ENCODE results near the gene FKBP8. TPM values are rescaled to one million over a fixed set of nuclear protein-coding genes. Genes with fewer than 3 reads are reported as not detected.
A peak's percentile ranks its signal among the peaks of the same experiment; 100 is the strongest.

FKBP8 gene
- total and polyA plus RNA-seq, 4 donors = 59.1 to 225 (median 101) TPM

DNA sequence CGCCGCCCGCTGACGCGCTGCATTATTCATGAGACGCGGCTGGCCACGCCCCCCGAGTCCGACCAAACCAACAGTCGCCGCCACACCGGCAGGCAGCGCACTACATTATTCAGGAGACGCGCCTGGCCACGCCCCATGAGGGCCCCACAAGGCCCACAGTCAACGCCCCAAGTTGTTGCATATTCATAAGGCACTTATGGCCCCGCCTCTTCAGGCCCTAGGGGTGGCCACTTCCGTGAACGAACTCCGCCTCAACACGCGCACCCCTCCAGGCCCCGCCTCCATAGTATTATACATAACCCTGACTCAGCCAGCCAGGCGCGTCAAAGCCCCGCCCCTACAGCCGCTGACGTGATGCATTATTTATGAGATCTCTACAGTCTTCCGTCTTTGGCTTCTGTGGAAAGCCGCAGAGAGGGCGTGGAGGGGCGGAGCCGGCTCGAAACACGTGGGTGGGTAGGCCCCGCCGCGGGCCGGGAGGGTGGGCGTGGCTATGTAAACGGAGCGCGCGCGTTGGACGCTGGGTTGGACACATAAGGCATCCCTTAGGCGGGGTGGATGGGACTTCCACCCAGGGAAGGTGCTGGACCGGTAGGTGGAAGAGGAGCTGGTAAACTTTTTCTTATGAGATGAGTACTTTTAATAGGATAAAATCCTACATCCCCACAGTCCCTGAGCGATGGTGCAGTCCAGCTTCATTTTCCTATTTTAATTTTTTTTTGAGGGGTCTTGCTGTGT, 21.1 kb downstream of the FKBP8 start (continued):
- TF ChIP-seq, protein P1, sequence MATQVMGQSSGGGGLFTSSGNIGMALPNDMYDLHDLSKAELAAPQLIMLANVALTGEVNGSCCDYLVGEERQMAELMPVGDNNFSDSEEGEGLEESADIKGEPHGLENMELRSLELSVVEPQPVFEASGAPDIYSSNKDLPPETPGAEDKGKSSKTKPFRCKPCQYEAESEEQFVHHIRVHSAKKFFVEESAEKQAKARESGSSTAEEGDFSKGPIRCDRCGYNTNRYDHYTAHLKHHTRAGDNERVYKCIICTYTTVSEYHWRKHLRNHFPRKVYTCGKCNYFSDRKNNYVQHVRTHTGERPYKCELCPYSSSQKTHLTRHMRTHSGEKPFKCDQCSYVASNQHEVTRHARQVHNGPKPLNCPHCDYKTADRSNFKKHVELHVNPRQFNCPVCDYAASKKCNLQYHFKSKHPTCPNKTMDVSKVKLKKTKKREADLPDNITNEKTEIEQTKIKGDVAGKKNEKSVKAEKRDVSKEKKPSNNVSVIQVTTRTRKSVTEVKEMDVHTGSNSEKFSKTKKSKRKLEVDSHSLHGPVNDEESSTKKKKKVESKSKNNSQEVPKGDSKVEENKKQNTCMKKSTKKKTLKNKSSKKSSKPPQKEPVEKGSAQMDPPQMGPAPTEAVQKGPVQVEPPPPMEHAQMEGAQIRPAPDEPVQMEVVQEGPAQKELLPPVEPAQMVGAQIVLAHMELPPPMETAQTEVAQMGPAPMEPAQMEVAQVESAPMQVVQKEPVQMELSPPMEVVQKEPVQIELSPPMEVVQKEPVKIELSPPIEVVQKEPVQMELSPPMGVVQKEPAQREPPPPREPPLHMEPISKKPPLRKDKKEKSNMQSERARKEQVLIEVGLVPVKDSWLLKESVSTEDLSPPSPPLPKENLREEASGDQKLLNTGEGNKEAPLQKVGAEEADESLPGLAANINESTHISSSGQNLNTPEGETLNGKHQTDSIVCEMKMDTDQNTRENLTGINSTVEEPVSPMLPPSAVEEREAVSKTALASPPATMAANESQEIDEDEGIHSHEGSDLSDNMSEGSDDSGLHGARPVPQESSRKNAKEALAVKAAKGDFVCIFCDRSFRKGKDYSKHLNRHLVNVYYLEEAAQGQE (IDR thresholded peaks at IDR 0.05) = peak; percentile 86
- TF ChIP-seq FOXA1 (IDR thresholded peaks at IDR 0.05) = peak; percentile 83
- peak in 1 of 2 donors; percentile 45 for TF ChIP-seq HNF4A (conservative IDR thresholded peaks at IDR 0.05)
- TF ChIP-seq NR2F2 (IDR thresholded peaks at IDR 0.05) = peak; percentile 38
- TF ChIP-seq FOXA2 (IDR thresholded peaks at IDR 0.05) = peak; percentile 83

DNA sequence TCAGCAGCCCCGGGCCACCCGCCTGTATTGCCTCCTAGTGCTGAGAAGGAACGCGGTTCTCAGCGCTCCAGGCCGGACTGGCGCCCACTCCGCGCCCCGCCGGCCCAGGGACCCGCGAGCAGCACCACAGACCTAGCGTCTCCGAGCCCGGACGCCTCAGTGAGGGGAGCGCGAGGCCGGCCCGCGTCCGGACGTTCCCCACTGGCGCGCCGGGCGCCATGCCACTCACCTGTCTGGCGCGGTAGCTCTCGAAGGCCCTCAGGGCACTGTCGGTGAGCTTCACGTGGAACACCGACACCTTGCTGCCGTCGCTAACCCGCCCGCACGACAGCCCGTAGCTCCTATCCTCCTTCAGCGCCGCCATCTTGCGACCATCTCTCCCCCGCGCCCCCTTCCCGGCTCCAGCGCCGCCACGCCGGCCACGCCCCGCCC, 21.7 kb downstream of the FKBP8 start, which contains the start of gene ELL:
TSS of gene ELL (minus strand) at position 379 of the 432 bp plus-strand sequence. CDS start at position 364, 15 bp downstream.
- Histone ChIP-seq H3K27me3 (ENCODE audit: control insufficient read depth in 4 of 4, insufficient read depth in 4 of 4, low read length in 3 of 4) (no peaks in the 10 kb centered on the region), H3K36me3 (ENCODE audit: control insufficient read depth in 4 of 4, insufficient read depth in 3 of 4, low read depth in 1 of 4, low read length in 3 of 4) (no peaks in the 10 kb centered on the region), H3K4me1 (ENCODE audit: control insufficient read depth in 4 of 4, insufficient read depth in 4 of 4, low read length in 3 of 4) (peaks cover 3 to 20% (median 8%) of the 10 kb centered on the region in 4 donors), H3K27ac (ENCODE audit: low read depth in 1 of 2, low read length in 2 of 2) (peak within 1 kb of the TSS; percentile 99 to 100), H3K9me3 (ENCODE audit: control insufficient read depth in 4 of 4, low read length in 3 of 4) (no peaks in the 10 kb centered on the region), H3K4me3 (ENCODE audit: low read depth in 1 of 3, low read length in 3 of 3) (peak within 1 kb of the TSS; percentile 93 to 96 (median 95)), H3K9ac (ENCODE audit: low read depth in 1 of 2, low read length in 2 of 2) (peak within 1 kb of the TSS; percentile 89 to 100)
- under 1% methylated on average over 52 of the region's 52 CpGs for WGBS
- peak; percentile 93 for TF ChIP-seq YY1 (IDR thresholded peaks at IDR 0.05)
- TF ChIP-seq, protein P1 (IDR thresholded peaks at IDR 0.05) = no peak
- no peak for DNase-seq (ENCODE audit: low spot score)

DNA sequence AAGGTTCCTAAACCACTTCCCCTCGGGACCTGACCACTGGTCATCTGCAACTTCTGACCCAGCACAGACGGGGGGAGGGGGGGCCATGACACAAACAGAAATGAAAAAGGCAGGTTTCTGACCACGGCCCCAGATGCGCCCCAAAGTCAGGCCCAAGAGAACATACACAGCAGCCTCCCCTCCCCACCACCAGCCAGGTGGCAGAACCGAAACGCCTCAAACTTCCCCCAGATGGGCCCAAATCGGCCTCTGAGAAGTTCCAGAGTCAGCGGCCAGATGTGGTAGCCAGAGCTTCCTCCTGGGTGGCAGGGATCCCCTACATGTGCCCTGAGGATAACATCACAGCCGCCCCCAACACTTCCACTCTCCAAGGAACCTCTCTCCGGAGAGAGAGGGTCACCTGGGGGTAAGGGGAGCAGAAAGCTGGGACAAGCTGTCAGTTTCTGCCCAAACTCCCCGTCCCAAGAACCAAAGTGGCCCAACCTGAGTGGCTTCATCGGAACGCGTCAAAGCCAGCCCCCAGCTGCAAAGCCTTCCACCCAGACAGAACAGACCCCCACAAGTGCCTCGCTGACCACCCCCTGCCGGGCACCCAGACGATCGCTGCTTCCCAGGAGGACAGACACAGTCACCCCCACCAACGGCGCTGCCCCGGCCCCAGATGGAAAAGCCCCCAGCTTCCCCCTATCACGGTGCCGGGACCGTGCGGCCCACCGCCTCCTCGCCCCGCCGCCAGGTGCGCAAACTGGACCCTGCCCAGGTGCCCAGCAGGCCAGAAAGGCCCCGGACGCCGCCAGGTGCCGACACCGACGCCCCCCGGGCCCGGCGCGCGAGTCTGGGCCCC, 22.3 kb downstream of the FKBP8 start:
- Histone ChIP-seq H3K36me3 (ENCODE audit: control insufficient read depth in 4 of 4, insufficient read depth in 3 of 4, low read depth in 1 of 4, low read length in 3 of 4) (no peaks in the 10 kb centered on the region), H3K27me3 (ENCODE audit: control insufficient read depth in 4 of 4, insufficient read depth in 4 of 4, low read length in 3 of 4) (no peaks in the 10 kb centered on the region), H3K9me3 (ENCODE audit: control insufficient read depth in 4 of 4, low read length in 3 of 4) (no peaks in the 10 kb centered on the region), H3K4me3 (ENCODE audit: low read depth in 1 of 3, low read length in 3 of 3) (peak overlapping the region; percentile 93 to 96 (median 95)), H3K4me1 (ENCODE audit: control insufficient read depth in 4 of 4, insufficient read depth in 4 of 4, low read length in 3 of 4) (peaks cover 4 to 26% (median 14%) of the 10 kb centered on the region in 4 donors), H3K9ac (ENCODE audit: low read depth in 1 of 2, low read length in 2 of 2) (peak overlapping the region; percentile 89 to 100), H3K27ac (ENCODE audit: low read depth in 1 of 2, low read length in 2 of 2) (peak overlapping the region; percentile 99 to 100)
- WGBS = under 1% methylated on average over 41 of the region's 41 CpGs
- DNase-seq (ENCODE audit: low spot score) = no peak
- TF ChIP-seq TAF1 (conservative IDR thresholded peaks at IDR 0.05) = no peak
- no peak for TF ChIP-seq EGR1 (IDR thresholded peaks at IDR 0.05; ENCODE audit: low read depth in 2 of 2)
- TF ChIP-seq, protein P2, sequence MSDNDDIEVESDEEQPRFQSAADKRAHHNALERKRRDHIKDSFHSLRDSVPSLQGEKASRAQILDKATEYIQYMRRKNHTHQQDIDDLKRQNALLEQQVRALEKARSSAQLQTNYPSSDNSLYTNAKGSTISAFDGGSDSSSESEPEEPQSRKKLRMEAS (IDR thresholded peaks at IDR 0.05) = no peak
- no peak for TF ChIP-seq FOXA1 (IDR thresholded peaks at IDR 0.05)
- no peak for TF ChIP-seq RXRA (IDR thresholded peaks at IDR 0.05)
- no peak for TF ChIP-seq JUND (IDR thresholded peaks at IDR 0.05)
- TF ChIP-seq, protein P3, sequence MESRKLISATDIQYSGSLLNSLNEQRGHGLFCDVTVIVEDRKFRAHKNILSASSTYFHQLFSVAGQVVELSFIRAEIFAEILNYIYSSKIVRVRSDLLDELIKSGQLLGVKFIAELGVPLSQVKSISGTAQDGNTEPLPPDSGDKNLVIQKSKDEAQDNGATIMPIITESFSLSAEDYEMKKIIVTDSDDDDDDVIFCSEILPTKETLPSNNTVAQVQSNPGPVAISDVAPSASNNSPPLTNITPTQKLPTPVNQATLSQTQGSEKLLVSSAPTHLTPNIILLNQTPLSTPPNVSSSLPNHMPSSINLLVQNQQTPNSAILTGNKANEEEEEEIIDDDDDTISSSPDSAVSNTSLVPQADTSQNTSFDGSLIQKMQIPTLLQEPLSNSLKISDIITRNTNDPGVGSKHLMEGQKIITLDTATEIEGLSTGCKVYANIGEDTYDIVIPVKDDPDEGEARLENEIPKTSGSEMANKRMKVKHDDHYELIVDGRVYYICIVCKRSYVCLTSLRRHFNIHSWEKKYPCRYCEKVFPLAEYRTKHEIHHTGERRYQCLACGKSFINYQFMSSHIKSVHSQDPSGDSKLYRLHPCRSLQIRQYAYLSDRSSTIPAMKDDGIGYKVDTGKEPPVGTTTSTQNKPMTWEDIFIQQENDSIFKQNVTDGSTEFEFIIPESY (IDR thresholded peaks at IDR 0.05) = no peak
- TF ChIP-seq NR2F2 (IDR thresholded peaks at IDR 0.05) = no peak
- TF ChIP-seq, protein P4, sequence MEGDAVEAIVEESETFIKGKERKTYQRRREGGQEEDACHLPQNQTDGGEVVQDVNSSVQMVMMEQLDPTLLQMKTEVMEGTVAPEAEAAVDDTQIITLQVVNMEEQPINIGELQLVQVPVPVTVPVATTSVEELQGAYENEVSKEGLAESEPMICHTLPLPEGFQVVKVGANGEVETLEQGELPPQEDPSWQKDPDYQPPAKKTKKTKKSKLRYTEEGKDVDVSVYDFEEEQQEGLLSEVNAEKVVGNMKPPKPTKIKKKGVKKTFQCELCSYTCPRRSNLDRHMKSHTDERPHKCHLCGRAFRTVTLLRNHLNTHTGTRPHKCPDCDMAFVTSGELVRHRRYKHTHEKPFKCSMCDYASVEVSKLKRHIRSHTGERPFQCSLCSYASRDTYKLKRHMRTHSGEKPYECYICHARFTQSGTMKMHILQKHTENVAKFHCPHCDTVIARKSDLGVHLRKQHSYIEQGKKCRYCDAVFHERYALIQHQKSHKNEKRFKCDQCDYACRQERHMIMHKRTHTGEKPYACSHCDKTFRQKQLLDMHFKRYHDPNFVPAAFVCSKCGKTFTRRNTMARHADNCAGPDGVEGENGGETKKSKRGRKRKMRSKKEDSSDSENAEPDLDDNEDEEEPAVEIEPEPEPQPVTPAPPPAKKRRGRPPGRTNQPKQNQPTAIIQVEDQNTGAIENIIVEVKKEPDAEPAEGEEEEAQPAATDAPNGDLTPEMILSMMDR (IDR thresholded peaks at IDR 0.05; ENCODE audit: low read depth, low read length, missing input control) = no peak
- TF ChIP-seq YY1 (IDR thresholded peaks at IDR 0.05) = no peak
- TF ChIP-seq HNF4A (conservative IDR thresholded peaks at IDR 0.05) = no peak
- TF ChIP-seq RAD21 (IDR thresholded peaks at IDR 0.05) = no peak
